ENCODE data around the gene PTGFRN. TPM values are rescaled to one million over a fixed set of nuclear protein-coding genes. Genes with fewer than 3 reads are reported as not detected.

PTGFRN gene
- polyA plus RNA-seq, 1 donor (not counting 4 experiments of a cell fraction or from before 2014, with no cell fraction given): 177 TPM

DNA sequence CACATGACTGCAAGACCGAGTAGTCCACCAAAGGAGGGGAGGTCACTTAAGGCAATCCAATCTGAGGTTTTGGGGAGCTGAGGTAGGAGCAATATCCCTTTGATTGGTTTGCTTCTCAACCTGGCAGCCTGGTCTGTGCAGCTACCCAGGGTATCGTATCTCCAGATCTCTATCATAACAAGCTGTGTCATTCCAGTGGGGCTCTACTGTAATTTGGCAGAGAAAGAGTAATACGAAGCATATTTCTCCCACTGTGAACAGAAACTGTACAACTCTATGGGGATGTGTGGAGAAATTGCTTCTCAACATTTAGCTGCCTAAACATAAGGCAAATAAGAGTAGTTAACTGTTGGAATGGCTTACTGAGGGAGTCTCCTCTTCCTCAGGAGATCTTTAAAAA lies 112.4 kb downstream of the PTGFRN start:
- H3K27ac ChIP-seq (ENCODE audit: control insufficient read depth, insufficient read depth, low read length): no peak overlapping the region
- DNase-seq (ENCODE audit: low read depth, low spot score) (no peak), FAIRE-seq (no peak)
- H2AFZ ChIP-seq (ENCODE audit: control insufficient read depth, low read length): no peak overlapping the region
- H3K4me2 ChIP-seq (ENCODE audit: control insufficient read depth, extremely low read depth, insufficient read depth, low read depth, low read length): no peak overlapping the region
- no peaks in the 10 kb centered on the region for H3K9me1 ChIP-seq (ENCODE audit: control insufficient read depth, extremely low read depth, insufficient read depth, low read length)
- no peak overlapping the region for H3K4me3 ChIP-seq (ENCODE audit: control insufficient read depth in 2 of 3, extremely low read depth in 1 of 3, insufficient read depth in 2 of 3, low read depth in 1 of 3, low read length in 3 of 3)
- no peaks in the 10 kb centered on the region for H3K27me3 ChIP-seq (ENCODE audit: control insufficient read depth, extremely low read depth, insufficient read depth, low read length)
- H4K20me1 ChIP-seq (ENCODE audit: control insufficient read depth, extremely low read depth, insufficient read depth, low read length): no peaks in the 10 kb centered on the region
- dilution Hi-C loops (cut with MboI; ENCODE audit: extremely low pct_ligation_motif_present, low sequenced_read_pairs): no loop called here
- peaks cover 0 to 6% of the 10 kb centered on the region in 2 experiments for H3K36me3 ChIP-seq (ENCODE audit: control insufficient read depth in 2 of 2, extremely low read depth in 1 of 2, insufficient read depth in 2 of 2, low read length in 2 of 2)
- no peaks in the 10 kb centered on the region for H3K79me2 ChIP-seq (ENCODE audit: control insufficient read depth, insufficient read depth, low read length)
- no peak overlapping the region for H3K9ac ChIP-seq (ENCODE audit: control insufficient read depth, extremely low read depth, insufficient read depth, low read length)
- TF ChIP-seq EZH2 (IDR thresholded peaks at IDR 0.05; ENCODE audit: low read length): no peak
- TF ChIP-seq, protein P1, sequence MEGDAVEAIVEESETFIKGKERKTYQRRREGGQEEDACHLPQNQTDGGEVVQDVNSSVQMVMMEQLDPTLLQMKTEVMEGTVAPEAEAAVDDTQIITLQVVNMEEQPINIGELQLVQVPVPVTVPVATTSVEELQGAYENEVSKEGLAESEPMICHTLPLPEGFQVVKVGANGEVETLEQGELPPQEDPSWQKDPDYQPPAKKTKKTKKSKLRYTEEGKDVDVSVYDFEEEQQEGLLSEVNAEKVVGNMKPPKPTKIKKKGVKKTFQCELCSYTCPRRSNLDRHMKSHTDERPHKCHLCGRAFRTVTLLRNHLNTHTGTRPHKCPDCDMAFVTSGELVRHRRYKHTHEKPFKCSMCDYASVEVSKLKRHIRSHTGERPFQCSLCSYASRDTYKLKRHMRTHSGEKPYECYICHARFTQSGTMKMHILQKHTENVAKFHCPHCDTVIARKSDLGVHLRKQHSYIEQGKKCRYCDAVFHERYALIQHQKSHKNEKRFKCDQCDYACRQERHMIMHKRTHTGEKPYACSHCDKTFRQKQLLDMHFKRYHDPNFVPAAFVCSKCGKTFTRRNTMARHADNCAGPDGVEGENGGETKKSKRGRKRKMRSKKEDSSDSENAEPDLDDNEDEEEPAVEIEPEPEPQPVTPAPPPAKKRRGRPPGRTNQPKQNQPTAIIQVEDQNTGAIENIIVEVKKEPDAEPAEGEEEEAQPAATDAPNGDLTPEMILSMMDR (optimal IDR thresholded peaks at IDR 0.05 in 1 of 3, IDR thresholded peaks at IDR 0.05 in 1 of 3, conservative IDR thresholded peaks at IDR 0.05 in 1 of 3; ENCODE audit: extremely low read depth in 1 of 3, insufficient read depth in 2 of 3, low read length in 3 of 3): no peak
- H3K4me1 ChIP-seq (ENCODE audit: control insufficient read depth, extremely low read depth, insufficient read depth, low read length): no peaks in the 10 kb centered on the region
- no peaks in the 10 kb centered on the region for H3K9me3 ChIP-seq (ENCODE audit: control insufficient read depth, low read depth, low read length)

DNA sequence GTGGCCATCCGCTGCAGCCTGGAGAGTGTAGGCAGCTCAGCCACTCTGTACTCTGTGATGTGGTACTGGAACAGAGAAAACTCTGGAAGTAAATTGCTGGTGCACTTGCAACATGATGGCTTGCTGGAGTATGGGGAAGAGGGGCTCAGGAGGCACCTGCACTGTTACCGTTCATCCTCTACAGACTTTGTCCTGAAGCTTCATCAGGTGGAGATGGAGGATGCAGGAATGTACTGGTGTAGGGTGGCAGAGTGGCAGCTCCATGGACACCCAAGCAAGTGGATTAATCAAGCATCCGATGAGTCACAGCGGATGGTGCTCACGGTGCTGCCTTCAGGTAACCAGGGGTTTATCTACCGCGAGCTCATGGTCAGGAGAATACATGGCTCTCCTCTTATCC lies 115.9 kb downstream of the PTGFRN start:
- Histone ChIP-seq H3K36me3 (ENCODE audit: control insufficient read depth in 2 of 2, extremely low read depth in 1 of 2, insufficient read depth in 2 of 2, low read length in 2 of 2) (peaks cover 0 to 5% of the 10 kb centered on the region in 2 experiments), H3K9ac (ENCODE audit: control insufficient read depth, extremely low read depth, insufficient read depth, low read length) (no peak overlapping the region), H3K4me1 (ENCODE audit: control insufficient read depth, extremely low read depth, insufficient read depth, low read length) (no peaks in the 10 kb centered on the region), H3K27ac (ENCODE audit: control insufficient read depth, insufficient read depth, low read length) (no peak overlapping the region), H3K9me3 (ENCODE audit: control insufficient read depth, low read depth, low read length) (no peaks in the 10 kb centered on the region), H4K20me1 (ENCODE audit: control insufficient read depth, extremely low read depth, insufficient read depth, low read length) (no peaks in the 10 kb centered on the region), H2AFZ (ENCODE audit: control insufficient read depth, low read length) (no peak overlapping the region), H3K79me2 (ENCODE audit: control insufficient read depth, insufficient read depth, low read length) (no peaks in the 10 kb centered on the region), H3K4me3 (ENCODE audit: control insufficient read depth in 2 of 3, extremely low read depth in 1 of 3, insufficient read depth in 2 of 3, low read depth in 1 of 3, low read length in 3 of 3) (no peak overlapping the region), H3K4me2 (ENCODE audit: control insufficient read depth, extremely low read depth, insufficient read depth, low read depth, low read length) (no peak overlapping the region), H3K9me1 (ENCODE audit: control insufficient read depth, extremely low read depth, insufficient read depth, low read length) (no peaks in the 10 kb centered on the region), H3K27me3 (ENCODE audit: control insufficient read depth, extremely low read depth, insufficient read depth, low read length) (no peaks in the 10 kb centered on the region)
- TF ChIP-seq EZH2 (IDR thresholded peaks at IDR 0.05; ENCODE audit: low read length): no peak
- TF ChIP-seq, protein P1 (optimal IDR thresholded peaks at IDR 0.05 in 1 of 3, IDR thresholded peaks at IDR 0.05 in 1 of 3, conservative IDR thresholded peaks at IDR 0.05 in 1 of 3; ENCODE audit: extremely low read depth in 1 of 3, insufficient read depth in 2 of 3, low read length in 3 of 3): no peak
- no peak for DNase-seq (ENCODE audit: low read depth, low spot score)
- dilution Hi-C loops (cut with MboI; ENCODE audit: extremely low pct_ligation_motif_present, low sequenced_read_pairs): no loop called here
- FAIRE-seq: no peak

Measured in keratinocyte (primary cell).